HG03025 (cell line): ENCODE measurements around the gene TAF9.
"Not testable (repeated sequence)": the region's sequence is repeated elsewhere in the genome, so short reads cannot be mapped to it uniquely, and the experiment has no call there.

Experiments used
- ATAC-seq: cut with Tn5 transposase; IDR thresholded peaks from one replicate; pipeline ENCODE4 v1.9.1; 2021; ENCODE audit warnings: mild to moderate bottlenecking, moderate library complexity; ENCODE audit not compliant: unreplicated experiment, low FRiP score

The TAF9 gene

GRCh38 chr5:69369340-69370121 lies at the start of gene TAF9, which contains the start of the genes AK6 and RAD17:
TSS of gene TAF9 (minus strand) at chr5:69369520. CDS start at chr5:69365737, 3,783 bp downstream.
TSS of gene AK6 (minus strand) at chr5:69369520. CDS start at chr5:69369490, 30 bp downstream.
TSS of gene RAD17 (plus strand) at chr5:69369818. CDS start at chr5:69372209, 2,391 bp downstream.
- peak; percentile 88 for ATAC-seq

GRCh38 chr5:69418554-69418953 lies 49.2 kb upstream of the TAF9 start:
- no peak for ATAC-seq

- ATAC-seq, result no peak
Measured at GRCh38 chr5:69416699-69417098, 47.4 kb upstream of the TAF9 start.

- no peak for ATAC-seq
Measured at GRCh38 chr5:69416180-69416579, 46.9 kb upstream of the TAF9 start.

GRCh38 chr5:69415584-69415958 lies 46.3 kb upstream of the TAF9 start:
- ATAC-seq, result no peak

GRCh38 chr5:69414885-69415583 lies 45.7 kb upstream of the TAF9 start, which contains the start of gene MARVELD2:
TSS of gene MARVELD2 (plus strand) at chr5:69415116. CDS start at chr5:69419386, 4,270 bp downstream.
- ATAC-seq, result peak; percentile 53

- no peak for ATAC-seq
Measured at GRCh38 chr5:69404659-69405330, 35.5 kb upstream of the TAF9 start.

GRCh38 chr5:69378376-69378775 lies 9.1 kb upstream of the TAF9 start:
- no peak for ATAC-seq

- ATAC-seq, result peak; percentile 79
Measured at GRCh38 chr5:69374911-69375446, 5.7 kb upstream of the TAF9 start.

GRCh38 chr5:69372394-69372793 lies 3.1 kb upstream of the TAF9 start:
- ATAC-seq, result no peak

- ATAC-seq, result not testable (repeated sequence)
Measured at GRCh38 chr5:69370335-69370734, 1.0 kb upstream of the TAF9 start.

GRCh38 chr5:69368458-69369339 lies 621 bp downstream of the TAF9 start:
- peak; percentile 19 for ATAC-seq

- ATAC-seq, result no peak
Measured at GRCh38 chr5:69367697-69368279, 1.5 kb downstream of the TAF9 start.

GRCh38 chr5:69364850-69365249 lies 4.5 kb downstream of the TAF9 start:
- ATAC-seq, result no peak

- no peak for ATAC-seq
Measured at GRCh38 chr5:69364414-69364813, 4.9 kb downstream of the TAF9 start.

GRCh38 chr5:69360442-69360841 lies 8.9 kb downstream of the TAF9 start:
- no peak for ATAC-seq

GRCh38 chr5:69359699-69360098 lies 9.6 kb downstream of the TAF9 start:
- no peak for ATAC-seq

GRCh38 chr5:69350664-69351063 lies 18.7 kb downstream of the TAF9 start:
- ATAC-seq, result no peak

GRCh38 chr5:69343083-69343482 lies 26.2 kb downstream of the TAF9 start:
- no peak for ATAC-seq
